ENCODE data around the gene MMP14. TPM values are rescaled to one million over a fixed set of nuclear protein-coding genes. Genes with fewer than 3 reads are reported as not detected.

The MMP14 gene
- total RNA-seq, 1 experiment from 2014 or later: 10.5 TPM

GRCh38 chr14:22793976-22794375 is 42.4 kb upstream of the MMP14 start:
- no peak for DNase-seq
- Mint-ChIP-seq H3K9me3 (ENCODE audit: low read depth, unreplicated experiment) (no peaks in the 10 kb centered on the region), H3K27ac (ENCODE audit: unreplicated experiment) (no peak overlapping the region), H3K4me1 (ENCODE audit: low read depth, unreplicated experiment) (peaks cover 8% of the 10 kb centered on the region), H3K27me3 (ENCODE audit: unreplicated experiment) (no peaks in the 10 kb centered on the region), H3K4me3 (ENCODE audit: low read depth, unreplicated experiment) (no peak overlapping the region), H3K36me3 (ENCODE audit: insufficient read depth, unreplicated experiment) (no peaks in the 10 kb centered on the region)
- no TSS peak for BruUV-seq (replicated peaks)
- CTCF ChIA-PET: no interaction called here
- intact Hi-C loops (cut with micrococcal nuclease; ENCODE audit: unreplicated experiment): no loop called here
- TF ChIP-seq CTCF (IDR thresholded peaks at IDR 0.05; ENCODE audit: unreplicated experiment): no peak

- CTCF ChIA-PET: no interaction called here
- Mint-ChIP-seq H3K4me3 (ENCODE audit: low read depth, unreplicated experiment) (no peak overlapping the region), H3K9me3 (ENCODE audit: low read depth, unreplicated experiment) (no peaks in the 10 kb centered on the region), H3K27me3 (ENCODE audit: unreplicated experiment) (peaks cover 4% of the 10 kb centered on the region), H3K36me3 (ENCODE audit: insufficient read depth, unreplicated experiment) (no peaks in the 10 kb centered on the region), H3K4me1 (ENCODE audit: low read depth, unreplicated experiment) (peaks cover 2% of the 10 kb centered on the region), H3K27ac (ENCODE audit: unreplicated experiment) (no peak overlapping the region)
- intact Hi-C loops (cut with micrococcal nuclease; ENCODE audit: unreplicated experiment): no loop called here
- DNase-seq: no peak
- BruUV-seq (replicated peaks): no TSS peak
- no peak for TF ChIP-seq CTCF (IDR thresholded peaks at IDR 0.05; ENCODE audit: unreplicated experiment)
These were observed 41.8 kb upstream of the MMP14 start for GRCh38 chr14:22794551-22794951.

GRCh38 chr14:22796087-22796707 is 40.2 kb upstream of the MMP14 start:
- CTCF ChIA-PET: no interaction called here
- H3K4me1 Mint-ChIP-seq (ENCODE audit: low read depth, unreplicated experiment): no peaks in the 10 kb centered on the region
- DNase-seq: no peak
- no peaks in the 10 kb centered on the region for H3K36me3 Mint-ChIP-seq (ENCODE audit: insufficient read depth, unreplicated experiment)
- no peak overlapping the region for H3K4me3 Mint-ChIP-seq (ENCODE audit: low read depth, unreplicated experiment)
- H3K9me3 Mint-ChIP-seq (ENCODE audit: low read depth, unreplicated experiment): no peaks in the 10 kb centered on the region
- intact Hi-C loops (cut with micrococcal nuclease; ENCODE audit: unreplicated experiment): no loop called here
- no peak overlapping the region for H3K27ac Mint-ChIP-seq (ENCODE audit: unreplicated experiment)
- no peak for TF ChIP-seq CTCF (IDR thresholded peaks at IDR 0.05; ENCODE audit: unreplicated experiment)
- H3K27me3 Mint-ChIP-seq (ENCODE audit: unreplicated experiment): peaks cover 8% of the 10 kb centered on the region
- BruUV-seq (replicated peaks): no TSS peak

GRCh38 chr14:22797017-22797917 is 39.1 kb upstream of the MMP14 start:
- no peak for TF ChIP-seq CTCF (IDR thresholded peaks at IDR 0.05; ENCODE audit: unreplicated experiment)
- Mint-ChIP-seq H3K27ac (ENCODE audit: unreplicated experiment) (no peak overlapping the region), H3K4me3 (ENCODE audit: low read depth, unreplicated experiment) (no peak overlapping the region), H3K27me3 (ENCODE audit: unreplicated experiment) (peaks cover 8% of the 10 kb centered on the region), H3K36me3 (ENCODE audit: insufficient read depth, unreplicated experiment) (no peaks in the 10 kb centered on the region), H3K9me3 (ENCODE audit: low read depth, unreplicated experiment) (no peaks in the 10 kb centered on the region), H3K4me1 (ENCODE audit: low read depth, unreplicated experiment) (no peaks in the 10 kb centered on the region)
- intact Hi-C loops (cut with micrococcal nuclease; ENCODE audit: unreplicated experiment): no loop called here
- no peak for DNase-seq
- CTCF ChIA-PET: no interaction called here
- no TSS peak for BruUV-seq (replicated peaks)
